GM12878 (cell line): ENCODE data around the gene SLC16A10. TPM values are rescaled to one million over a fixed set of nuclear protein-coding genes. Genes with fewer than 3 reads are reported as not detected.

Experiments
- ATAC-seq: fragments of 200-7000 bp; cut with Tn5 transposase; 3 replicates; pipeline ENCODE4 v1.9.1; 2020; ENCODE audit warnings: mild to moderate bottlenecking, moderate library complexity
- BruUV-seq: library from RNA; stranded (reverse); fragments of 400-500 nt; replicated peaks from 2 replicates; lab custom pipeline; 2021; lab: Mats Ljungman, UMichigan
- CTCF ChIA-PET: fragments of 300-600 bp; sonication (Branson Sonifier 250); formaldehyde crosslinking; extraction: SDS; loops from one replicate; lab custom pipeline; 2021; ENCODE audit warnings: inconsistent platforms; lab: Yijun Ruan, JAX
- POLR2A ChIA-PET: fragments of 350-600 bp; formaldehyde crosslinking; extraction: SDS; loops from one replicate; lab custom pipeline; 2021; ENCODE audit warnings: inconsistent platforms; lab: Charles Lee
- RAD21 ChIA-PET: fragments of 300-600 bp; sonication (Branson Sonifier 250); formaldehyde crosslinking; loops from one replicate; lab custom pipeline; 2023; ENCODE audit warnings: antibody characterized with exemption; ENCODE audit not compliant: unreplicated experiment; lab: Charles Lee
- SMC1A ChIA-PET: fragments of 300-600 bp; sonication (Branson Sonifier 250); formaldehyde crosslinking; loops from one replicate; lab custom pipeline; 2023; ENCODE audit not compliant: unreplicated experiment, uncharacterized antibody; lab: Charles Lee
- DNase-seq: peaks from one replicate; pipeline ENCODE4 v3.0.0-alpha.2; 2011; ENCODE audit warnings: low read depth, low spot score
- FAIRE-seq: peaks from 3 replicates; lab custom pipeline; 2011; peaks lifted over from hg19 to GRCh38; lab: Jason Lieb, UNC
- H2AFZ ChIP-seq: 2 replicates; pipeline ENCODE4 v1.6.0; 2011; ENCODE audit warnings: low read depth, low read length, control low read depth; ENCODE audit not compliant: control insufficient read depth
- H3K27ac ChIP-seq: 2 replicates; pipeline ENCODE4 v1.5.1; 2011; ENCODE audit warnings: control low read depth; ENCODE audit not compliant: control insufficient read depth, insufficient read depth
- H3K27me3 ChIP-seq, 2 experiments: replicated peaks in 1 of 2; 2 replicates each; pipeline versions ENCODE4 v1.6.0 to v1.6.1; 2011; ENCODE audit warnings: low read length in 1 of 2; ENCODE audit not compliant: control insufficient read depth in 2 of 2, insufficient read depth in 2 of 2
- H3K36me3 ChIP-seq, 2 experiments: 2 replicates each; pipeline ENCODE4 v1.5.1; 2011; ENCODE audit warnings: low read length in 1 of 2; ENCODE audit not compliant: control insufficient read depth in 2 of 2, insufficient read depth in 2 of 2
- H3K4me1 ChIP-seq: 2 replicates; pipeline ENCODE4 v1.6.1; 2011; ENCODE audit warnings: mild to moderate bottlenecking, low read length, moderate library complexity, mixed read lengths; ENCODE audit not compliant: control insufficient read depth, insufficient read depth
- H3K4me2 ChIP-seq: 2 replicates; pipeline ENCODE4 v1.6.0; 2011; ENCODE audit warnings: control low read depth; ENCODE audit not compliant: control insufficient read depth, insufficient read depth
- H3K4me3 ChIP-seq: fragments of 200-600 bp; sonication (generic); 2 replicates; pipeline ENCODE4 v1.5.1; 2016
- H3K79me2 ChIP-seq: 2 replicates; pipeline ENCODE4 v1.6.0; 2011; ENCODE audit warnings: low read length; ENCODE audit not compliant: control insufficient read depth, insufficient read depth
- H3K9ac ChIP-seq: 2 replicates; pipeline ENCODE4 v1.8.0; 2011; ENCODE audit warnings: low read length, control low read depth, mixed read lengths; ENCODE audit not compliant: control insufficient read depth, insufficient read depth
- H3K9me3 ChIP-seq: replicated peaks from 3 replicates; pipeline ENCODE4 v1.5.1; 2011; ENCODE audit warnings: mild to moderate bottlenecking, low read length; ENCODE audit not compliant: control insufficient read depth, insufficient read depth
- H4K20me1 ChIP-seq: 2 replicates; pipeline ENCODE4 v1.6.0; 2011; ENCODE audit not compliant: control insufficient read depth, insufficient read depth
- ATF7 ChIP-seq: fragments of 450-650 bp; IDR thresholded peaks from 2 replicates; pipeline ENCODE4 v1.6.1; 2016; ENCODE audit warnings: low read depth, mild to moderate bottlenecking
- FOXK2 ChIP-seq: fragments of 450-650 bp; IDR thresholded peaks from 2 replicates; pipeline ENCODE4 v1.6.1; 2017; ENCODE audit warnings: mild to moderate bottlenecking, moderate library complexity
- GABPA ChIP-seq: IDR thresholded peaks from 2 replicates; pipeline ENCODE4 v1.6.1; 2014; ENCODE audit warnings: antibody characterized with exemption, low read depth, mild to moderate bottlenecking, inconsistent platforms
- NFYB ChIP-seq: IDR thresholded peaks from 2 replicates; pipeline ENCODE4 v1.6.1; 2011; ENCODE audit warnings: low read depth, mild to moderate bottlenecking, low read length, improper control_type of control experiment, moderate library complexity; ENCODE audit not compliant: insufficient read depth
- NR2C1 ChIP-seq: fragments of 450-650 bp; IDR thresholded peaks from 2 replicates; pipeline ENCODE4 v1.6.1; 2017; ENCODE audit warnings: antibody characterized with exemption, mild to moderate bottlenecking, moderate library complexity
- RAD21 ChIP-seq: IDR thresholded peaks from 2 replicates; pipeline ENCODE4 v1.6.1; 2011; ENCODE audit warnings: mild to moderate bottlenecking, low read depth, low read length, moderate library complexity; ENCODE audit not compliant: insufficient read depth
- RCOR1 ChIP-seq: conservative IDR thresholded peaks from 2 replicates; pipeline ENCODE4 v1.6.1; 2012; ENCODE audit warnings: low read depth, low read length, improper control_type of control experiment
- TARDBP ChIP-seq: IDR thresholded peaks from 2 replicates; pipeline ENCODE4 v1.6.1; 2016; ENCODE audit warnings: borderline replicate concordance
- ZBTB4 ChIP-seq: fragments of 450-650 bp; formaldehyde crosslinking; IDR thresholded peaks from 2 replicates; pipeline ENCODE4 v1.4.0; 2022; ENCODE audit warnings: mild to moderate bottlenecking, moderate library complexity
- ZNF384 ChIP-seq: IDR thresholded peaks from 2 replicates; pipeline ENCODE4 v1.6.1; 2012; ENCODE audit warnings: low read depth, mild to moderate bottlenecking, low read length, improper control_type of control experiment, borderline replicate concordance
- ZSCAN29 ChIP-seq: fragments of 450-650 bp; IDR thresholded peaks from 2 replicates; pipeline ENCODE4 v1.6.1; 2017; ENCODE audit warnings: mild to moderate bottlenecking, moderate library complexity
- WGBS: methylation state at CpG from one replicate; pipeline ENCODE4 v1.1.6; 2016; ENCODE audit warnings: low lambda C conversion rate; ENCODE audit not compliant: insufficient replicate concordance, insufficient coverage; ENCODE audit errors: missing lambda C conversion rate; 5-methylcytosine and 5-hydroxymethylcytosine counted together
- in situ Hi-C: fragments of 300-500 bp; cut with MboI; formaldehyde crosslinking; loops from 9 replicates; pipeline ENCODE4 v1.14.3; 2018; ENCODE audit warnings: mixed read lengths
- intact Hi-C: fragments of 100-400 bp; cut with micrococcal nuclease; formaldehyde crosslinking; loops from one replicate; pipeline ENCODE4 v1.14.2; 2022; ENCODE audit not compliant: unreplicated experiment
- polyA plus RNA-seq, 11 experiments: library from polyadenylated mRNA; depleted of rRNA in 4 of 11; unstranded in 6 of 11; stranded (reverse) in 5 of 11; fragments of >200 nt; fragmentation: Nextera tagmentation in 4 of 11; fragmentation: Illumina TruSeq in 1 of 11; extraction: Ambion mirVana in 4 of 11; extraction: Trizol in 1 of 11; gene quantifications; 1 replicate in 1 of 11; 2 replicates in 10 of 11; pipeline versions ENCODE4 v1.2.1 to v1.2.3, GENCODE V29; 2011 to 2016; ENCODE audit warnings: inconsistent platforms in 2 of 11, missing spikeins in 2 of 11, low read depth in 1 of 11
- total RNA-seq, 4 experiments: library from RNA; depleted of rRNA in 3 of 4; stranded (reverse); fragments of >200 nt in 3 of 4; fragmentation: Illumina TruSeq in 1 of 4; extraction: Trizol in 1 of 4; gene quantifications; 2 replicates each; pipeline versions ENCODE4 v1.2.1 to v1.2.3, GENCODE V29; 2013 to 2021

Gene SLC16A10
- total and polyA plus RNA-seq, 10 of the 15 experiments (the other 5 are each of a cell fraction or from before 2014, with no cell fraction given): 2.3 to 19.0 (median 8.0) TPM

- RAD21 ChIA-PET: no interaction called here
- TF ChIP-seq FOXK2 (no peak), TARDBP (no peak), ZNF384 (no peak), NFYB (no peak), RAD21 (no peak), NR2C1 (no peak), ZSCAN29 (no peak), GABPA (no peak), ZBTB4 (CRISPR knock-in tag) (no peak), RCOR1 (no peak), ATF7 (no peak)
- TF ChIP-seq, all 136 proteins: peak for 0
- ChIA-PET CTCF (no interaction called here), POLR2A (interaction anchor here (0.6 kb wide), 1 partner anchor 80 kb away, joined by 4 read pairs; no protein-coding TSS in a partner anchor), SMC1A (interaction anchor here (0.9 kb wide), 1 partner anchor 11 kb away, joined by 3 read pairs; no protein-coding TSS in a partner anchor)
- in situ Hi-C loops (no loop called here), intact Hi-C loops (no loop called here)
- FAIRE-seq (no peak), DNase-seq (no peak), ATAC-seq (no peak)
- Histone ChIP-seq H3K4me3 (no peak overlapping the region), H3K4me1 (no peaks in the 10 kb centered on the region), H3K27ac (no peak overlapping the region), H3K9ac (no peak overlapping the region), H2AFZ (no peak overlapping the region), H3K79me2 (no peaks in the 10 kb centered on the region), H3K27me3 (no peaks in the 10 kb centered on the region), H3K36me3 (no peaks in the 10 kb centered on the region; a peak in 1 of 4 replicates), H4K20me1 (no peaks in the 10 kb centered on the region), H3K9me3 (0 out of 3 replicates have a peak, but pooled peaks cover under 1% of the 10 kb centered on the region), H3K4me2 (no peak overlapping the region)
- no TSS peak for BruUV-seq
- WGBS: 75% methylated on average over 3 of the region's 3 CpGs
Observed at GRCh38 chr6:111101987-111102386, 14.7 kb downstream of the SLC16A10 start.
